ENCODE results near the gene ZNF20. TPM values are rescaled to one million over a fixed set of nuclear protein-coding genes. Genes with fewer than 3 reads are reported as not detected.
A peak's percentile ranks its signal among the peaks of the same experiment; 100 is the strongest.
"Not testable (repeated sequence)": the region's sequence is repeated elsewhere in the genome, so short reads cannot be mapped to it uniquely, and the experiment has no call there.

ZNF20 gene
- polyA plus RNA-seq, 3 donors from 2014 or later = 2.2 to 4.1 (median 2.4) TPM

DNA sequence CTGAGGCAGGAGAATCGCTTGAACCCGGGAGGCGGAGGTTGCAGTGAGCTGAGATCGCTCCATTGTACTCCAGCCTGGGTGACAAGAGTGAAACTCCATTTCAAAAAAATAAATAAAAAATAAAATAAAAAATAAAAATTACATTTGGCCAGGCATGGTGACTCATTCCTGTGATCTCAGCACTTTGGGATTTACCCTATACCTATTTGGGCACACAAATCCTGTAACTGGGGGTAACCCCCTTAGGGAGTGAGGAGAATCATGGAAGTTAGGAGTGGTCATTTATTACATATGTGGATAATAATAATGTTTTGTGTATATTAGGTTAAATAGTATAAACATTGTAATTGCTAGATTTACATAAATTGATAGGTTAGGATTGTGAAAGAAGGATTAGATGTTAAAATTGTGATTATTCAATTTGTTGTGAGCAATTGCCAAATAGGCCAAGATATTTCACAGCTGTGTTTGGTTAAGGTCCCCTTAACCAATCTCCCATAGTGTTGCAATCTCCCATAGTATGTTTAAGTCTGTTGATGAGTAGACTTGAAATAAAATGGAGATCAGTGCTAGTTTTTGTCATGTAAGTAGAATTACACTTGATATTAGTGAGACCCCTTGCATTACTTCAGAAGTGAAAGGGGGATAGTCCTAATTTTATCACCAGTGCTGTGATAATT is 44.9 kb downstream of the ZNF20 start:
- DNase-seq = no peak
- Mint-ChIP-seq H3K4me3 (no peak overlapping the region), H3K27ac (no peak overlapping the region)

DNA sequence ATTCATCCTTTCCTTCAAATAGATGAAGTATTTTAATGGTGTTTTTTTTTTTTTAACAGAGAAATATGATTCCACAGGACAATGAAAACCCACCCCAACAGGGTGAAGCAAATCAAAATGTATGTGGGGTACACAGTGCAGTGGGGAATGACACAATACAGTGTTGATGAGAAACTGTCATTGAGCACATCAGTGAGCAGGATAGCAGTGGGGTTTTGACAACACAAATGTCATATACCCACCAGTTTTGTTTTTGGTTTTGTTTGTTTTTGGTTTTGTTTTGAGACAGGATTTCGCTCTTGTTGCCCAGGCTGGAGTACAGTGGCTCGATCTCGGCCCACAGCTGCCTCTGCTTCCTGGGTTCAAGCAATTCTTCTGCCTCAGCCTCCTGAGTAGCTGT is 46.4 kb downstream of the ZNF20 start:
- H3K36me3 Mint-ChIP-seq = peaks cover 0 to 4% (median 3%) of the 10 kb centered on the region in 3 donors
- DNase-seq = no peak
- no peak overlapping the region for H3K27ac Mint-ChIP-seq
- H3K9me3 Mint-ChIP-seq = peaks cover 0 to 1% (median 0%) of the 10 kb centered on the region in 6 donors
- peak overlapping the region in 3 of 5 donors; percentile 30 to 83 (median 79) for H3K4me3 Mint-ChIP-seq
- H3K4me1 Mint-ChIP-seq = peaks cover 11 to 15% of the 10 kb centered on the region in 2 donors
- H3K27me3 Mint-ChIP-seq (ENCODE audit: low read depth in 3 of 3) = peaks cover 2 to 9% (median 5%) of the 10 kb centered on the region in 3 donors

More for the DNA sequence above, 44.9 kb downstream of the ZNF20 start:
- peaks cover 11 to 15% of the 10 kb centered on the region in 2 donors for H3K4me1 Mint-ChIP-seq
- H3K36me3 Mint-ChIP-seq = peaks cover 0 to 4% (median 3%) of the 10 kb centered on the region in 3 donors
- H3K27me3 Mint-ChIP-seq (ENCODE audit: low read depth in 3 of 3) = peaks cover 2 to 11% (median 4%) of the 10 kb centered on the region in 3 donors
- peaks cover 0 to 1% (median 0%) of the 10 kb centered on the region in 6 donors for H3K9me3 Mint-ChIP-seq

DNA sequence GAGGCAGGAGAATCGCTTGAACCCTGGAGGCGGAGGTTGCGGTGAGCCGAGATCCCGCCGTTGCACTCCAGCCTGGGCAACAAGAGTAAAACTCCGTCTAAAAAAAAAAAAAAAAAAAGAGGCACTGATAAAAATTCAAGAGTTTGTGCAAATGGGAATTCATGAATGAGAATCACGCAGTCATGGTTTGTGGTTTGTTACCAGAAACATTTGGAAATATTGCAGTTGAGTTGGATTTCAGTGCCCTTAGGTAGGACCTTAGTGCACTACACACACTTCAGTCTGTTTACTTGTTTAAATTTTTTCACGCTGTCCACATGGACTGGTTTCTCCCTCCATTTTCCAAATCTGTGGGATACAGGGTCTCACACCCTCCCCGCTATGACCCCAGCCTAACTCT is 47.2 kb downstream of the ZNF20 start:
- peaks cover 11 to 15% of the 10 kb centered on the region in 2 donors for H3K4me1 Mint-ChIP-seq
- peaks cover 0 to under 1% (median 0%) of the 10 kb centered on the region in 6 donors for H3K9me3 Mint-ChIP-seq
- peaks cover 1 to 9% (median 5%) of the 10 kb centered on the region in 3 donors for H3K27me3 Mint-ChIP-seq (ENCODE audit: low read depth in 3 of 3)
- DNase-seq = no peak
- peaks cover 0 to 3% (median 2%) of the 10 kb centered on the region in 3 donors for H3K36me3 Mint-ChIP-seq
- H3K4me3 Mint-ChIP-seq = peak overlapping the region; percentile 70 to 86 (median 83)
- H3K27ac Mint-ChIP-seq = peak overlapping the region in 1 of 6 donors; percentile 75

DNA sequence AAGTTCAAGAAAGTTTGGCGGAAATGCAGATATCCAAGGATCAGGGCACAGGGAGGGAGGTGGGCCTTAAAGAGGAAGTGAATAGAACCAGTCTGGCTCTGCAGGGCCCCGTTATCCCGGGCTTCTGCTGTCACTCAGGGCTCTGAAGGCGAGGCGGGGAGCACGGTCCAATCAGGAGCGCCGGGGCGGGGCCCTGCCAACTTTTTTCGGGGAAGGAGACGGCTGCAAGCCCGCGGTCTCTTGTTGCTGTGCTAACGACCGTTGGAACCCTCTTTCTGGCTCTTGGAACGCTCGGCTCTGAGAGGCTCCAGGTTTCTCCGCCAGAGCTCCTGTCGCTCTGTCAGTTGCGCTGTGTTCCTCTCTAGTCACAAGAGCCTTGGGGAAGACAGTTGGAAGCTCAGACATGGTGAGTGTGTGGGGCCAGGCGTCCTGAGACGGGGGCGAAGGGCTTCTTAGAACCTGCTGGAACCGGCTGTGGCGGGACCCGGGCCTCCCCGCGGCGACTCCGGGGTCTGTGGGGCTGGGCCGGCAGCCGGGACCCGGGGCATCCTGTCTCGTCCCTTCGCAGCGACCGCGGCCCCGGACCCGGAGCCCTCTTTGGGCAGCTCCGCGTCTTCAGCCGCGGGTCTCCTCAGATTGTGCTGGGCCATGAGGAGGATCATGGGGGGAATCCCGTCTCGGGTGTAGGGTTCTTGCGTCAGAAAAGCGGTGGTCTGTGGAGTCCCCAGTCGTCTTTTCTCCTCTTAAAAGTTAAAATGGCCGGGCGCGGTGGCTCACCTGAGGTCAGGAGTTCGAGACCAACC is 47.9 kb downstream of the ZNF20 start:
- H3K4me3 Mint-ChIP-seq = peak overlapping the region; percentile 79 to 86 (median 83)
- DNase-seq = peak; percentile 22 to 33 (median 24)
- peak overlapping the region in 2 of 6 donors; percentile 62 to 78 for H3K27ac Mint-ChIP-seq
- peaks cover 0 to 3% (median 0%) of the 10 kb centered on the region in 3 donors for H3K36me3 Mint-ChIP-seq
- peaks cover 11 to 15% of the 10 kb centered on the region in 2 donors for H3K4me1 Mint-ChIP-seq
- peaks cover 0 to 9% (median 5%) of the 10 kb centered on the region in 3 donors for H3K27me3 Mint-ChIP-seq (ENCODE audit: low read depth in 3 of 3)
- no peaks in the 10 kb centered on the region for H3K9me3 Mint-ChIP-seq

DNA sequence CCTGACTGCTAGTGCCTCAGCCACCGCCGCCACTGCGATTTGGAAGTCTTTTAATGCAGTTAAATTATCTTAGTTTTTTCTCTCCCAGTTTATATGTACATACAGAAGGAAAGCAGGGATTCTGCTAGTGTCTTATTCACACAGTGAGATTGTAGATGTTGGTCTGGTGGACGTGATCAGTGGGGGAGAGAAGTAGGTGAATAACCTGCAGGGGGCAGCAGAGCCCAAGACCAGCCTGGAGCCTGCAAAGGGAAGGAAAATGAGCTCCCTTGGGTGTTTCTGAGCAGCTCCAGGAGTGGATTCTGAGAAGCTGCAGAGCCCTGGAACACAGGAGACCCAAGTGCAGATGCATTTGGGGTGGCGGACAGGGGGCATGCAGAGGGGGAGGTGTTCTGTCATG is 49.3 kb downstream of the ZNF20 start:
- H3K4me1 Mint-ChIP-seq = peaks cover 11 to 15% of the 10 kb centered on the region in 2 donors
- H3K27me3 Mint-ChIP-seq (ENCODE audit: low read depth in 3 of 3) = peaks cover 0 to 9% (median 5%) of the 10 kb centered on the region in 3 donors
- no peaks in the 10 kb centered on the region for H3K9me3 Mint-ChIP-seq
- peak overlapping the region in 1 of 6 donors; percentile 69 for H3K27ac Mint-ChIP-seq
- peak overlapping the region; percentile 48 to 86 (median 52) for H3K4me3 Mint-ChIP-seq
- DNase-seq = peak; percentile 34 to 56 (median 48)
- H3K36me3 Mint-ChIP-seq = peaks cover 0 to 3% (median 0%) of the 10 kb centered on the region in 3 donors

DNA sequence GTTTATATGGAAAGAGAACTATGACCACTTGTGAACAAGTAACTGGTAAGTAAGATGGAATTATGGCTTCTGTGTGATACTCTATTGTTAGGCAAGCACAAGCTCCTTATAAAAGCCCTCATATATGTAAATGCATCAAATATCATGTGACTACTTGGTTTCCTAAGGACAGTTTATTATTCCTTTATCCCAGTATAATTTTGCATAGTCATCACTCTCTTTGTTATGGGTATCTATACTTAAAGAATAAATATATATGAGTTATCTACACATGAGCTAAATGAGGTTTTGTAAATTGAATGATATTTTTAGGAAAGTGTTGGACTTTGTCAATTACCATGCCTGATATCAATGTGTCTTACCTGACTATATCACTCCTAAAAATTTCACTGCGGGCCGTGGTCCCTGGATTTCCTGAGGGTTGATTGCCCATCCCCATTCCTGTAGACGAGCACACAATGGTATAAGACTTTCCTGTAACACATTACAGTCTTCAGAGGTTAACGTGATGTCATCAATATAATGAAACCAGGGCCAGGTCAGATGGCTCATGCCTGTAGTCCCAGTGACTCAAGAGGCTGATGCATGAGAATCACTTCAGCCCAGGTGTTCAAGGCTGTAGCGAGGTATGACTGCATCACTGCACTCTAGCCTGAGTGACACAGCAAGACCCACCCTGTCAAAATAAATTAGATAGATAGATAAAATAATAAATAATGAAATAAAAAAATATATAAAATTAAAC is 54.9 kb downstream of the ZNF20 start:
- H3K4me1 Mint-ChIP-seq = no peaks in the 10 kb centered on the region
- H3K9me3 Mint-ChIP-seq = peaks cover 7 to 35% (median 20%) of the 10 kb centered on the region in 6 donors
- peaks cover 0 to 3% (median 0%) of the 10 kb centered on the region in 3 donors for H3K27me3 Mint-ChIP-seq (ENCODE audit: low read depth in 3 of 3)
- no peak overlapping the region for H3K27ac Mint-ChIP-seq
- peaks cover 0 to 5% (median 5%) of the 10 kb centered on the region in 3 donors for H3K36me3 Mint-ChIP-seq
- no peak overlapping the region for H3K4me3 Mint-ChIP-seq
- no peak for DNase-seq

DNA sequence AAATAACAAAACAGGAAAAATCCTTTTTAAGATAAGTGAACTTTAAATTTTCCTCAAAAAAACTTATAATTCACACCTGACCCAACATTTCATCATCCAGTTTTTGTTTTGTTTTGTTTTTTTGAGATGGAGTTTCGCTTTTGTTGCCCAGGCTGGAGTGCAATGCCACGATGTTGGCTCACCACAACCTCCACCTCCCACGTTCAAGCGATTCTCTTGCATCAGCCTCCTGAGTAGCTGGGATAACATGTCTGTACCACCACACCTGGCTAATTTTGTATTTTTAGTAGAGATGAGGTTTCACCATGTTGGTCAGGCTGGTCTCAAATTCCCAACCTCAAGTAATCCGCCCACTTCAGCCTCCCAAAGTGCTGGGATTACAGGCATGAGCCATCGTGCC is 56.8 kb downstream of the ZNF20 start:
- H3K9me3 Mint-ChIP-seq = peaks cover 13 to 51% (median 35%) of the 10 kb centered on the region in 6 donors
- H3K4me1 Mint-ChIP-seq; DNase-seq; H3K27ac Mint-ChIP-seq; H3K4me3 Mint-ChIP-seq; H3K27me3 Mint-ChIP-seq (ENCODE audit: low read depth in 3 of 3); H3K36me3 Mint-ChIP-seq: not testable (repeated sequence)

Other genes with a start within 250 kb of the ZNF20 start
- 1 to 10 TPM; 1.3 to 3.0 (median 2.4) TPM for gene ZNF700, start 215.2 kb downstream of the ZNF20 start, polyA plus RNA-seq
- gene ZNF763, start 175.3 kb downstream of the ZNF20 start, polyA plus RNA-seq = 1 to 10 TPM in 2 of 3 donors, under 1 TPM in 1; 0.91 to 5.3 (median 2.9) TPM
- gene ZNF433, start 104.7 kb downstream of the ZNF20 start, polyA plus RNA-seq = 1 to 10 TPM; 4.5 to 6.5 (median 5.4) TPM
- gene ZNF878, start 87.4 kb downstream of the ZNF20 start, polyA plus RNA-seq = not detected
- 1 to 10 TPM in 2 of 3 donors, under 1 TPM in 1; 0.13 to 2.8 (median 2.6) TPM for gene ZNF844, start 75.6 kb downstream of the ZNF20 start, polyA plus RNA-seq
- 1 to 10 TPM in 1 of 3 donors, under 1 TPM in 1, not detected in 1; 0.51 to 3.6 TPM for gene ZNF625, start 16.4 kb upstream of the ZNF20 start, polyA plus RNA-seq
- 10 to 100 TPM; 15.1 to 20.1 (median 18.6) TPM for gene ZNF136, start 22.7 kb upstream of the ZNF20 start, polyA plus RNA-seq
- 10 to 100 TPM; 18.6 to 39.5 (median 19.1) TPM for gene ZNF44, start 154.5 kb upstream of the ZNF20 start, polyA plus RNA-seq
- 1 to 10 TPM; 1.0 to 5.3 (median 1.2) TPM for gene ZNF563, start 193.3 kb upstream of the ZNF20 start, polyA plus RNA-seq
- 1 to 10 TPM in 2 of 3 donors, under 1 TPM in 1; 0.46 to 2.4 (median 1.4) TPM for gene ZNF442, start 225.3 kb upstream of the ZNF20 start, polyA plus RNA-seq

All from immature natural killer cell (primary cell).